Measurements from ENCODE around the gene RSPO4. TPM values are rescaled to one million over a fixed set of nuclear protein-coding genes. Genes with fewer than 3 reads are reported as not detected.

Gene RSPO4
- total and polyA plus RNA-seq, 2 experiments from 2014 or later, result 1.7 TPM; not detected in 1

DNA sequence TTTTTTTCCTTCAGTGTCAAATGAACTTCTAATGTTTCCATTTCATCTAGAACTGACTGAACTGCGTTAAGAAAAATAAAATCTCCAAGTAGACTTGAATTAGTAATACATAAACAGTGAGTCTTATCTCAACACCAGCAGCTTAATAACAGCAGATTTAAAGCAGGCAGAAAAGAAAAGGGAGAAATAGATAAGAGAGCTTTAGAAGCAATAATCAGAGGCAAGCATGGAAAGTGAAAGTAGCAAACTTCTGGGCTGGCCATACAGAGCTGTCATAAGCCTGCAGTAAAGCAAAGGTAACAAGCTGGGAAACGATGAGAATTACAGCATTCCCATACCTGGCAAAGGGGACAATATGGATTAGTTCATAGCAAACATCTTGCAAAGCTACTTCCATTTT lies 69.1 kb downstream of the RSPO4 start:
- no peak for DNase-seq
- no peak overlapping the region for H2AFZ ChIP-seq
- H4K20me1 ChIP-seq (ENCODE audit: insufficient read depth), result no peaks in the 10 kb centered on the region
- WGBS, 2 experiments (ENCODE audit: low coverage in 1 of 2, low lambda C conversion rate in 2 of 2, missing lambda C conversion rate in 2 of 2), result 23 to 30% methylated on average over 2 of the region's 2 CpGs
- H3K27me3 ChIP-seq (replicated peaks; ENCODE audit: insufficient read depth), result no peaks in the 10 kb centered on the region
- H3K27ac ChIP-seq, result no peak overlapping the region
- H3K9ac ChIP-seq, result no peak overlapping the region
- H3K4me3 ChIP-seq, result no peak overlapping the region
- no peaks in the 10 kb centered on the region for H3K36me3 ChIP-seq (ENCODE audit: low read depth)
- no peak overlapping the region for H3K4me2 ChIP-seq (ENCODE audit: unreplicated experiment)
- H3F3A ChIP-seq (ENCODE audit: insufficient read depth), result no peaks in the 10 kb centered on the region
- TF ChIP-seq EZH2phosphoT487 (IDR thresholded peaks at IDR 0.05; ENCODE audit: insufficient read depth, low read depth) (no peak), EZH2 (IDR thresholded peaks at IDR 0.05; ENCODE audit: insufficient read depth, poor library complexity, severe bottlenecking) (no peak)
- H3K9me2 ChIP-seq (ENCODE audit: insufficient read depth), result no peaks in the 10 kb centered on the region
- no peaks in the 10 kb centered on the region for H3K9me3 ChIP-seq (ENCODE audit: low read depth)
- in situ Hi-C loops (cut with MboI), result no loop called here
- no peaks in the 10 kb centered on the region for H3K4me1 ChIP-seq (ENCODE audit: insufficient read depth)
- H3K79me2 ChIP-seq (ENCODE audit: insufficient read depth), result no peaks in the 10 kb centered on the region

DNA sequence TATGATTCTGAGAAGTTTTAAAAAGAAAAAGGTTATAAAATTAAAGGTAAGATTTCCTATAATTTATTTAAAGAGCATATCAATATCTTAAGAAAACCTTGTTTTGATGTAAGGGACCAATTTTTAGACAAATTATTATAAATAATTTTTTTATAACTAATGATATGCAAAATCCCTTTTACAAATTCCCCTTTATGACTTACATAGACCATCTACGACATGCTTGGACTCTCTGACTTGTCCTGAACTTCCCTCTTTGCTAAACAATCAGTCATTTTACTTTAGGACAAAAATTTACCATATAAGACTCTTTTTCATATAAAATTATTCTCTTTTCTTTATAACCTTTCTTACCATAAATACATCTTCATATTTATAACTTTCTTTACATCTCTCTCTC lies 70.7 kb downstream of the RSPO4 start:
- 4 to 7% methylated on average over 1 of the region's 1 CpG for WGBS, 2 experiments (ENCODE audit: low coverage in 1 of 2, low lambda C conversion rate in 2 of 2, missing lambda C conversion rate in 2 of 2)
- in situ Hi-C loops (cut with MboI), result no loop called here

DNA sequence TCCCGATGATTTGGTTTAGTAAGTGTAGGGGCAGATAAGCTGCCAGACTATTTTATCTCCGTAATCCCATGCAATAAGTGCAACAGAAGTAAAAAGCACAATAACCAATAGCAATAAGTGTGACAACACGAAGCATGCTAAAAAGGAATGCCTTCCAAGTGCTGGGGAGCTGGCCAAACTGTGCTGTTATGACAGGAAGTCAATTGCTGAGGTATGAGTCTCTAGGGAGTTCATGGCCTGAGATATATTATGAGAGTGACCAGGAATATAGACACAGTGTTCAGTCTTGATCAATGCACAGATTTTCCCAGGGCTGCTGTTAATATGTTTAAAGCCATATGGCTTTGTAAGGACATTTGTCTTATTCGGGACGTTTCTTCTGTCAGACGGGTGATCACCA lies 75.4 kb downstream of the RSPO4 start:
- H3K27me3 ChIP-seq (replicated peaks; ENCODE audit: insufficient read depth), result peaks cover 4% of the 10 kb centered on the region; the same call in 1 of the 2 replicates
- H3K4me1 ChIP-seq (ENCODE audit: insufficient read depth), result no peaks in the 10 kb centered on the region
- WGBS, 2 experiments (ENCODE audit: low coverage in 1 of 2, low lambda C conversion rate in 2 of 2, missing lambda C conversion rate in 2 of 2), result 12 to 14% methylated on average over 6 of the region's 6 CpGs
- no peaks in the 10 kb centered on the region for H3F3A ChIP-seq (ENCODE audit: insufficient read depth)
- no peaks in the 10 kb centered on the region for H4K20me1 ChIP-seq (ENCODE audit: insufficient read depth)
- TF ChIP-seq EZH2 (IDR thresholded peaks at IDR 0.05; ENCODE audit: insufficient read depth, poor library complexity, severe bottlenecking) (no peak), EZH2phosphoT487 (IDR thresholded peaks at IDR 0.05; ENCODE audit: insufficient read depth, low read depth) (no peak)
- no peak overlapping the region for H3K27ac ChIP-seq
- H2AFZ ChIP-seq, result no peak overlapping the region
- no peak overlapping the region for H3K9ac ChIP-seq
- no peaks in the 10 kb centered on the region for H3K79me2 ChIP-seq (ENCODE audit: insufficient read depth)
- no peaks in the 10 kb centered on the region for H3K36me3 ChIP-seq (ENCODE audit: low read depth)
- peak; percentile 4 for DNase-seq
- H3K9me2 ChIP-seq (ENCODE audit: insufficient read depth), result no peaks in the 10 kb centered on the region
- no peaks in the 10 kb centered on the region for H3K9me3 ChIP-seq (ENCODE audit: low read depth)
- H3K4me2 ChIP-seq (ENCODE audit: unreplicated experiment), result no peak overlapping the region
- no peak overlapping the region for H3K4me3 ChIP-seq
- in situ Hi-C loops (cut with MboI), result no loop called here

More for the DNA sequence above, 70.7 kb downstream of the RSPO4 start:
- H3K36me3 ChIP-seq (ENCODE audit: low read depth), result no peaks in the 10 kb centered on the region
- no peaks in the 10 kb centered on the region for H4K20me1 ChIP-seq (ENCODE audit: insufficient read depth)
- no peak overlapping the region for H2AFZ ChIP-seq
- no peaks in the 10 kb centered on the region for H3K4me1 ChIP-seq (ENCODE audit: insufficient read depth)
- H3K79me2 ChIP-seq (ENCODE audit: insufficient read depth), result no peaks in the 10 kb centered on the region
- H3F3A ChIP-seq (ENCODE audit: insufficient read depth), result no peaks in the 10 kb centered on the region
- no peak overlapping the region for H3K4me2 ChIP-seq (ENCODE audit: unreplicated experiment)
- TF ChIP-seq EZH2 (IDR thresholded peaks at IDR 0.05; ENCODE audit: insufficient read depth, poor library complexity, severe bottlenecking) (no peak), EZH2phosphoT487 (IDR thresholded peaks at IDR 0.05; ENCODE audit: insufficient read depth, low read depth) (no peak)
- H3K27ac ChIP-seq, result no peak overlapping the region
- H3K4me3 ChIP-seq, result no peak overlapping the region
- no peak overlapping the region for H3K9ac ChIP-seq
- no peaks in the 10 kb centered on the region for H3K9me3 ChIP-seq (ENCODE audit: low read depth)
- H3K9me2 ChIP-seq (ENCODE audit: insufficient read depth), result no peaks in the 10 kb centered on the region
- H3K27me3 ChIP-seq (replicated peaks; ENCODE audit: insufficient read depth), result 0 out of 2 replicates have a peak, but pooled peaks cover under 1% of the 10 kb centered on the region
- DNase-seq, result no peak

DNA sequence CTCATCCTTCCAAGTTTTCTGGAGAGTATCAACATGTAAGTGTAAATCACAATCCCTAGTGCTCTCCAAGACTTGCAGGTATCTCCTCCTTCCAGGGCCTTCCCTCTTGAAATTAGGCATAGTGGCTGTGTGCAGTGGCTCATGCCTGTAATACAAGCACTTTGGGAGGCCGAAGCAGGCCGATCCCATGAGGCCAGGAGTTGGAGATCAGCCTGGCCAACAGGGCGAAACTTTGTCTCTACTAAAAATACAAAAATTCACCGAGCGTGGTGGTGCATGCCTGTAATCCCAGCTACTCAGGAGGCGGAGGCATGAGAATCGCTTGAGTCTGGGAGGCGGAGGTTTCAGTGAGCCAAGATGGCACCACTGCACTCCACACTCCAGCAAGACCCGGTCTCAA lies 76.6 kb downstream of the RSPO4 start:
- H2AFZ ChIP-seq, result no peak overlapping the region
- WGBS, 2 experiments (ENCODE audit: low coverage in 1 of 2, low lambda C conversion rate in 2 of 2, missing lambda C conversion rate in 2 of 2), result 65% methylated on average over 9 of the region's 9 CpGs
- TF ChIP-seq EZH2 (IDR thresholded peaks at IDR 0.05; ENCODE audit: insufficient read depth, poor library complexity, severe bottlenecking), result no peak
- H3K9me2 ChIP-seq (ENCODE audit: insufficient read depth), result no peaks in the 10 kb centered on the region
- no peak overlapping the region for H3K4me2 ChIP-seq (ENCODE audit: unreplicated experiment)
- DNase-seq, result no peak
- H3K9me3 ChIP-seq (ENCODE audit: low read depth), result no peaks in the 10 kb centered on the region
- H3K4me1 ChIP-seq (ENCODE audit: insufficient read depth), result no peaks in the 10 kb centered on the region
- no peak overlapping the region for H3K27ac ChIP-seq
- H3F3A ChIP-seq (ENCODE audit: insufficient read depth), result no peaks in the 10 kb centered on the region
- H4K20me1 ChIP-seq (ENCODE audit: insufficient read depth), result no peaks in the 10 kb centered on the region
- peaks cover 4% of the 10 kb centered on the region; the same call in 1 of the 2 replicates for H3K27me3 ChIP-seq (replicated peaks; ENCODE audit: insufficient read depth)
- no peak overlapping the region for H3K9ac ChIP-seq
- H3K36me3 ChIP-seq (ENCODE audit: low read depth), result no peaks in the 10 kb centered on the region
- in situ Hi-C loops (cut with MboI), result no loop called here
- H3K4me3 ChIP-seq, result no peak overlapping the region
- no peaks in the 10 kb centered on the region for H3K79me2 ChIP-seq (ENCODE audit: insufficient read depth)

DNA sequence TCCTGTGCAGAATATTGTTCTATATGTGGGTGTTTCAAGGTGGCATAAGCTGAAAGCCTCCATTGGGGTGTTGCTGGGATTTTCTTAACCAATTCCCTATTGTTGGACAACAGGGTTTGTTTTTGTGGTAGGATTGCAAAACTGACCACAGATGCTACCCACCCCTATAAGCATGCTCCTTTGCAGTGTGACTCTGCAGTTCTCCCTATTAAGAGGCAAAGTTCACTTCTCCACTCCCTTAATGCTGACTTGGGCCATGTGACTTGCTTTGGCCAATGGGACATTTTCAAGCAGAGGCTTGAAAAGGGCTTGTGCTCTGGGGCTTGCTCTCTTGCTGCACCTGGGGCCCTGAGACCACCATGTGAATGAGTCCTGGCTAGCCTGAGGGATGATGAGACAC lies 77.5 kb downstream of the RSPO4 start:
- Histone ChIP-seq H3K9ac (no peak overlapping the region), H3K27ac (no peak overlapping the region), H3K4me2 (ENCODE audit: unreplicated experiment) (no peak overlapping the region), H3K27me3 (replicated peaks; ENCODE audit: insufficient read depth) (peaks cover 4% of the 10 kb centered on the region; the same call in 1 of the 2 replicates), H3K79me2 (ENCODE audit: insufficient read depth) (no peaks in the 10 kb centered on the region), H3K9me2 (ENCODE audit: insufficient read depth) (no peaks in the 10 kb centered on the region), H3K4me1 (ENCODE audit: insufficient read depth) (no peaks in the 10 kb centered on the region), H3K9me3 (ENCODE audit: low read depth) (no peaks in the 10 kb centered on the region), H3K4me3 (no peak overlapping the region), H3F3A (ENCODE audit: insufficient read depth) (no peaks in the 10 kb centered on the region), H3K36me3 (ENCODE audit: low read depth) (no peaks in the 10 kb centered on the region), H2AFZ (no peak overlapping the region), H4K20me1 (ENCODE audit: insufficient read depth) (no peaks in the 10 kb centered on the region)
- in situ Hi-C loops (cut with MboI), result no loop called here
- no peak for DNase-seq
- no peak for TF ChIP-seq EZH2 (IDR thresholded peaks at IDR 0.05; ENCODE audit: insufficient read depth, poor library complexity, severe bottlenecking)
- no peak for TF ChIP-seq EZH2phosphoT487 (IDR thresholded peaks at IDR 0.05; ENCODE audit: insufficient read depth, low read depth)

All from GM23248 (cell line).